SK-N-SH (cell line): ENCODE results near the gene PLCH1.

ENCODE experiments used
- CHD2 ChIP-seq: fragments of 150-350 bp; IDR thresholded peaks from 2 replicates; pipeline ENCODE4 v1.6.1; 2018; ENCODE audit warnings: low read length; ENCODE audit not compliant: partially characterized antibody
- EP300 ChIP-seq, 2 experiments: IDR thresholded peaks; 2 replicates each; pipeline versions ENCODE4 v1.4.0 to v1.6.1; 2012; ENCODE audit warnings: borderline replicate concordance in 1 of 2, low read depth in 1 of 2, low read length in 1 of 2
- NFIC ChIP-seq: IDR thresholded peaks from 2 replicates; pipeline ENCODE4 v1.4.0; 2012; ENCODE audit warnings: borderline replicate concordance
- POLR2AphosphoS5 ChIP-seq: IDR thresholded peaks from 2 replicates; pipeline ENCODE4 v1.6.1; 2012; ENCODE audit warnings: low read depth, low read length
- RAD21 ChIP-seq: IDR thresholded peaks from 2 replicates; pipeline ENCODE4 v1.6.1; 2012; ENCODE audit warnings: mild to moderate bottlenecking, low read length
- YY1 ChIP-seq: IDR thresholded peaks from 2 replicates; pipeline ENCODE4 v1.4.0; 2012; ENCODE audit warnings: low read depth, mild to moderate bottlenecking
- TF ChIP-seq, protein P1 (sequence below): fragments of 200-600 bp; sonication (generic); IDR thresholded peaks from 2 replicates; pipeline ENCODE4 v1.6.1; 2017; ENCODE audit warnings: antibody characterized with exemption, mild to moderate bottlenecking, moderate library complexity
- TF ChIP-seq, protein P2 (sequence below): IDR thresholded peaks from 2 replicates; pipeline ENCODE4 v1.6.1; 2012; ENCODE audit warnings: mild to moderate bottlenecking, low read depth, low read length, moderate library complexity
- TF ChIP-seq, protein P3 (sequence below): fragments of 150-350 bp; IDR thresholded peaks from 2 replicates; pipeline ENCODE4 v1.6.1; 2017; ENCODE audit warnings: antibody characterized with exemption, low read length, low read depth, borderline replicate concordance
- TF ChIP-seq, protein P4 (sequence below): IDR thresholded peaks from 2 replicates; pipeline ENCODE4 v1.4.0; 2012; ENCODE audit warnings: low read depth, borderline replicate concordance

DNA sequence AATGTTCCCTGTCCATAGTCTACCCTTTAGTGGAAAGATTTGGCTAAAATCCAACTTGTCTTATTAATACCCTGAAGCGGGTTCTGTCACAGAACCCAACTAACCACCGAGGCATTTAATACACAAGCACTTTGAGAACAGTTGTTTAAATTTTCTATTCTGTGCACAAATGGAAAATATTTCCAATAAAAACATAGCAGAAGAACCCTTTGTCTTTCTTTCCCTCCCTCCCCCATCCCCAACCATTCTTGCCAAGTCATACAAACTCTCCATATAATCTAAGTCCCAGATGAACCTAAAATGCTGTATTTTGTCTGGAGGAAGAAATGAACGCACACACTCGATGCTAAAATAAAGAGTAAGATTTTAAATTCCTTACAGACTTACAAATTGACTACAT is 324.5 kb downstream of the PLCH1 start:
- TF ChIP-seq, protein P1, sequence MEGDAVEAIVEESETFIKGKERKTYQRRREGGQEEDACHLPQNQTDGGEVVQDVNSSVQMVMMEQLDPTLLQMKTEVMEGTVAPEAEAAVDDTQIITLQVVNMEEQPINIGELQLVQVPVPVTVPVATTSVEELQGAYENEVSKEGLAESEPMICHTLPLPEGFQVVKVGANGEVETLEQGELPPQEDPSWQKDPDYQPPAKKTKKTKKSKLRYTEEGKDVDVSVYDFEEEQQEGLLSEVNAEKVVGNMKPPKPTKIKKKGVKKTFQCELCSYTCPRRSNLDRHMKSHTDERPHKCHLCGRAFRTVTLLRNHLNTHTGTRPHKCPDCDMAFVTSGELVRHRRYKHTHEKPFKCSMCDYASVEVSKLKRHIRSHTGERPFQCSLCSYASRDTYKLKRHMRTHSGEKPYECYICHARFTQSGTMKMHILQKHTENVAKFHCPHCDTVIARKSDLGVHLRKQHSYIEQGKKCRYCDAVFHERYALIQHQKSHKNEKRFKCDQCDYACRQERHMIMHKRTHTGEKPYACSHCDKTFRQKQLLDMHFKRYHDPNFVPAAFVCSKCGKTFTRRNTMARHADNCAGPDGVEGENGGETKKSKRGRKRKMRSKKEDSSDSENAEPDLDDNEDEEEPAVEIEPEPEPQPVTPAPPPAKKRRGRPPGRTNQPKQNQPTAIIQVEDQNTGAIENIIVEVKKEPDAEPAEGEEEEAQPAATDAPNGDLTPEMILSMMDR = no peak
- TF ChIP-seq, protein P2, sequence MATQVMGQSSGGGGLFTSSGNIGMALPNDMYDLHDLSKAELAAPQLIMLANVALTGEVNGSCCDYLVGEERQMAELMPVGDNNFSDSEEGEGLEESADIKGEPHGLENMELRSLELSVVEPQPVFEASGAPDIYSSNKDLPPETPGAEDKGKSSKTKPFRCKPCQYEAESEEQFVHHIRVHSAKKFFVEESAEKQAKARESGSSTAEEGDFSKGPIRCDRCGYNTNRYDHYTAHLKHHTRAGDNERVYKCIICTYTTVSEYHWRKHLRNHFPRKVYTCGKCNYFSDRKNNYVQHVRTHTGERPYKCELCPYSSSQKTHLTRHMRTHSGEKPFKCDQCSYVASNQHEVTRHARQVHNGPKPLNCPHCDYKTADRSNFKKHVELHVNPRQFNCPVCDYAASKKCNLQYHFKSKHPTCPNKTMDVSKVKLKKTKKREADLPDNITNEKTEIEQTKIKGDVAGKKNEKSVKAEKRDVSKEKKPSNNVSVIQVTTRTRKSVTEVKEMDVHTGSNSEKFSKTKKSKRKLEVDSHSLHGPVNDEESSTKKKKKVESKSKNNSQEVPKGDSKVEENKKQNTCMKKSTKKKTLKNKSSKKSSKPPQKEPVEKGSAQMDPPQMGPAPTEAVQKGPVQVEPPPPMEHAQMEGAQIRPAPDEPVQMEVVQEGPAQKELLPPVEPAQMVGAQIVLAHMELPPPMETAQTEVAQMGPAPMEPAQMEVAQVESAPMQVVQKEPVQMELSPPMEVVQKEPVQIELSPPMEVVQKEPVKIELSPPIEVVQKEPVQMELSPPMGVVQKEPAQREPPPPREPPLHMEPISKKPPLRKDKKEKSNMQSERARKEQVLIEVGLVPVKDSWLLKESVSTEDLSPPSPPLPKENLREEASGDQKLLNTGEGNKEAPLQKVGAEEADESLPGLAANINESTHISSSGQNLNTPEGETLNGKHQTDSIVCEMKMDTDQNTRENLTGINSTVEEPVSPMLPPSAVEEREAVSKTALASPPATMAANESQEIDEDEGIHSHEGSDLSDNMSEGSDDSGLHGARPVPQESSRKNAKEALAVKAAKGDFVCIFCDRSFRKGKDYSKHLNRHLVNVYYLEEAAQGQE = no peak
- no peak for TF ChIP-seq EP300 (IDR thresholded peaks at IDR 0.05; ENCODE audit: borderline replicate concordance in 1 of 2, low read depth in 1 of 2, low read length in 1 of 2)
- no peak for TF ChIP-seq RAD21
- no peak for TF ChIP-seq CHD2
- no peak for TF ChIP-seq YY1
- TF ChIP-seq, protein P3, sequence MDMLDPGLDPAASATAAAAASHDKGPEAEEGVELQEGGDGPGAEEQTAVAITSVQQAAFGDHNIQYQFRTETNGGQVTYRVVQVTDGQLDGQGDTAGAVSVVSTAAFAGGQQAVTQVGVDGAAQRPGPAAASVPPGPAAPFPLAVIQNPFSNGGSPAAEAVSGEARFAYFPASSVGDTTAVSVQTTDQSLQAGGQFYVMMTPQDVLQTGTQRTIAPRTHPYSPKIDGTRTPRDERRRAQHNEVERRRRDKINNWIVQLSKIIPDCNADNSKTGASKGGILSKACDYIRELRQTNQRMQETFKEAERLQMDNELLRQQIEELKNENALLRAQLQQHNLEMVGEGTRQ = no peak
- TF ChIP-seq, protein P4, sequence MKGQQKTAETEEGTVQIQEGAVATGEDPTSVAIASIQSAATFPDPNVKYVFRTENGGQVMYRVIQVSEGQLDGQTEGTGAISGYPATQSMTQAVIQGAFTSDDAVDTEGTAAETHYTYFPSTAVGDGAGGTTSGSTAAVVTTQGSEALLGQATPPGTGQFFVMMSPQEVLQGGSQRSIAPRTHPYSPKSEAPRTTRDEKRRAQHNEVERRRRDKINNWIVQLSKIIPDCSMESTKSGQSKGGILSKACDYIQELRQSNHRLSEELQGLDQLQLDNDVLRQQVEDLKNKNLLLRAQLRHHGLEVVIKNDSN = no peak
- no peak for TF ChIP-seq POLR2AphosphoS5
- no peak for TF ChIP-seq NFIC
